Mesenchymal stem cell (in vitro differentiated cells and primary cell): ENCODE results near the gene TFF2.

Source experiments
- DNase-seq: peaks from one replicate; pipeline ENCODE4 v3.0.0-alpha.2; 2013
- H2AFZ ChIP-seq: one replicate; pipeline ENCODE4 v1.6.1; 2013; ENCODE audit warnings: low read depth, mild to moderate bottlenecking, control low read depth, inconsistent platforms, low read length, moderate library complexity
- H2AK5ac ChIP-seq: 2 replicates; pipeline ENCODE4 v1.6.1; 2013; ENCODE audit warnings: low read length, moderate library complexity, mild to moderate bottlenecking, inconsistent platforms; ENCODE audit not compliant: severe bottlenecking
- H2BK120ac ChIP-seq: one replicate; pipeline ENCODE4 v1.6.1; 2013; ENCODE audit warnings: low read depth, mild to moderate bottlenecking, inconsistent platforms, low read length, moderate library complexity
- H2BK12ac ChIP-seq, 2 experiments: one replicate each; pipeline ENCODE4 v1.6.1; 2013; ENCODE audit warnings: inconsistent platforms in 2 of 2, low read length in 2 of 2, mild to moderate bottlenecking in 2 of 2, moderate library complexity in 2 of 2, control low read depth in 1 of 2
- H2BK15ac ChIP-seq: one replicate; pipeline ENCODE4 v1.6.1; 2013; ENCODE audit warnings: mild to moderate bottlenecking, low read depth, inconsistent platforms; ENCODE audit not compliant: poor library complexity, severe bottlenecking
- H2BK5ac ChIP-seq: 2 replicates; pipeline ENCODE4 v1.6.1; 2013; ENCODE audit warnings: low read depth, mild to moderate bottlenecking, low read length, control low read depth, inconsistent platforms; ENCODE audit not compliant: poor library complexity, severe bottlenecking
- H3K14ac ChIP-seq, 2 experiments: one replicate each; pipeline ENCODE4 v1.6.1; 2013; ENCODE audit warnings: inconsistent platforms in 2 of 2, low read length in 2 of 2, control low read depth in 1 of 2, mild to moderate bottlenecking in 1 of 2, moderate library complexity in 1 of 2
- H3K18ac ChIP-seq, 2 experiments: one replicate each; pipeline ENCODE4 v1.6.1; 2013; ENCODE audit warnings: inconsistent platforms in 2 of 2, low read length in 2 of 2, control low read depth in 1 of 2, low read depth in 1 of 2, mild to moderate bottlenecking in 1 of 2
- H3K23ac ChIP-seq, 2 experiments: one replicate each; pipeline ENCODE4 v1.6.1; 2013; ENCODE audit warnings: inconsistent platforms in 2 of 2, low read length in 2 of 2, mild to moderate bottlenecking in 2 of 2, moderate library complexity in 2 of 2, control low read depth in 1 of 2
- H3K27ac ChIP-seq: 2 replicates; pipeline ENCODE4 v1.5.1; 2013; ENCODE audit warnings: mild to moderate bottlenecking, moderate library complexity, low read length, control low read depth, inconsistent platforms; ENCODE audit not compliant: poor library complexity, severe bottlenecking
- H3K27me3 ChIP-seq, 2 experiments: 2 replicates each; pipeline versions ENCODE4 v1.6.1 to v1.7.0; 2013; ENCODE audit warnings: low read length in 2 of 2, mild to moderate bottlenecking in 2 of 2, moderate library complexity in 2 of 2, control low read depth in 1 of 2, inconsistent platforms in 1 of 2; ENCODE audit not compliant: control insufficient read depth in 1 of 2, insufficient read depth in 1 of 2
- H3K36me3 ChIP-seq, 2 experiments: 2 replicates each; pipeline versions ENCODE4 v1.6.1 to v1.7.0; 2013; ENCODE audit warnings: low read length in 2 of 2, control low read depth in 1 of 2, inconsistent platforms in 1 of 2, low read depth in 1 of 2, mild to moderate bottlenecking in 1 of 2; ENCODE audit not compliant: insufficient read depth in 2 of 2, control insufficient read depth in 1 of 2
- H3K4ac ChIP-seq, 2 experiments: one replicate each; pipeline ENCODE4 v1.6.1; 2013; ENCODE audit warnings: inconsistent platforms in 2 of 2, low read length in 2 of 2, mild to moderate bottlenecking in 2 of 2, moderate library complexity in 2 of 2, control low read depth in 1 of 2, low read depth in 1 of 2
- H3K4me1 ChIP-seq: 2 replicates; pipeline ENCODE4 v1.6.1; 2013; ENCODE audit warnings: low read depth, low read length, control low read depth; ENCODE audit not compliant: control insufficient read depth, insufficient read depth
- H3K4me2 ChIP-seq: 2 replicates; pipeline ENCODE4 v1.6.1; 2013; ENCODE audit warnings: low read length, mild to moderate bottlenecking, inconsistent platforms; ENCODE audit not compliant: poor library complexity, severe bottlenecking
- H3K4me3 ChIP-seq, 2 experiments: 2 replicates each; pipeline versions ENCODE4 v1.5.1 to v1.7.0; 2013; ENCODE audit warnings: low read length in 2 of 2, mild to moderate bottlenecking in 2 of 2, control low read depth in 1 of 2, low read depth in 1 of 2; ENCODE audit not compliant: insufficient read depth in 1 of 2
- H3K79me1 ChIP-seq: replicated peaks from 2 replicates; pipeline ENCODE4 v1.6.1; 2013; ENCODE audit warnings: mild to moderate bottlenecking, control low read depth, low read length, inconsistent platforms; ENCODE audit not compliant: poor library complexity, severe bottlenecking
- H3K9ac ChIP-seq: 2 replicates; pipeline ENCODE4 v1.7.0; 2013; ENCODE audit warnings: mild to moderate bottlenecking, low read length, moderate library complexity
- H3K9me3 ChIP-seq: 2 replicates; pipeline ENCODE4 v1.7.0; 2013; ENCODE audit warnings: mild to moderate bottlenecking, low read length; ENCODE audit not compliant: control insufficient read depth
- H4K8ac ChIP-seq: one replicate; pipeline ENCODE4 v1.6.1; 2013; ENCODE audit warnings: inconsistent platforms, mild to moderate bottlenecking, low read length, moderate library complexity
- H4K91ac ChIP-seq: one replicate; pipeline ENCODE4 v1.6.1; 2013; ENCODE audit warnings: mild to moderate bottlenecking, low read length, inconsistent platforms
- WGBS: methylation state at CpG from one replicate; pipeline ENCODE4 v1.1.7; 2013; ENCODE audit warnings: mixed read lengths; 5-methylcytosine and 5-hydroxymethylcytosine counted together

The TFF2 gene

DNA sequence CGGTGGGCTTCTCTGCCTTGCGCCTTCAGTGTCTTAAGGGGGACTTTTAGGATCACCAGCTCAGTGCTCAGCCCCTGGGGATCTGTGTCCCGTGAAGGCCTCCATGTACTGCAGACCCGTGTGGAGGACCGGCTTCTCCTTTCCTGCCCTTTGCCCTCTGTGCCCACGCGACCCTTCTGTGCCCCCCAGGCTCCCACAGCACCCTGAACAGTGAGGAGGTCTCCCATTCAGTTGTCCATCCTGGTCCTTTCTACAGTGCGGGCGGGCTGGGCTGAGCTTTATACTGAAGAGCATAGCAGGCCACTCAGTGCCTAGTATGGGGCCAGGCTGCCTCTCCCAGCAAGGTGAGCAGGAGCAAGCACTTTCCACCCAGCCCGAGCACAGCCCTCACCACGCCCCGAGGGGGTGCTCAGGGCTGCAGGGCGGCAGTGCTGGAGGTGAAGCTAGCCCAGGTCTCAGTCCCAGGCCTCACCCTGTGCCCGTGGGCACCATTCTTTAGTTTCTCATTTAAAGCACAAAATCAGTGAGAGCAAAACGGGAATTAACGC is 23.2 kb upstream of the TFF2 start:
- no peak overlapping the region for H3K23ac ChIP-seq
- no peak overlapping the region for H2BK12ac ChIP-seq
- 83% methylated on average over 16 of the region's 16 CpGs for WGBS
- H3K36me3 ChIP-seq = no peaks in the 10 kb centered on the region
- no peak overlapping the region for H4K91ac ChIP-seq
- no peak overlapping the region for H3K9ac ChIP-seq
- no peak overlapping the region for H2BK5ac ChIP-seq
- no peak overlapping the region for H2BK15ac ChIP-seq
- DNase-seq = no peak
- H3K9me3 ChIP-seq = no peaks in the 10 kb centered on the region
- no peaks in the 10 kb centered on the region for H3K4me1 ChIP-seq
- no peak overlapping the region for H2BK120ac ChIP-seq
- H3K4ac ChIP-seq = no peak overlapping the region
- no peaks in the 10 kb centered on the region for H3K79me1 ChIP-seq
- H3K27ac ChIP-seq = no peak overlapping the region
- no peak overlapping the region for H2AFZ ChIP-seq
- H2AK5ac ChIP-seq = no peak overlapping the region
- no peak overlapping the region for H4K8ac ChIP-seq
- H3K27me3 ChIP-seq = peaks cover 21 to 71% of the 10 kb centered on the region in 2 experiments
- no peak overlapping the region for H3K4me2 ChIP-seq
- no peak overlapping the region for H3K14ac ChIP-seq
- no peak overlapping the region for H3K4me3 ChIP-seq
- H3K18ac ChIP-seq = no peak overlapping the region

GRCh38 chr21:42373196-42373907 is 22.6 kb upstream of the TFF2 start:
- no peak overlapping the region for H3K23ac ChIP-seq

GRCh38 chr21:42370894-42371654 is 20.3 kb upstream of the TFF2 start:
- Histone ChIP-seq H3K4me2 (no peak overlapping the region), H4K91ac (peak overlapping the region; percentile 70), H3K9ac (no peak overlapping the region), H3K23ac (no peak overlapping the region), H2BK120ac (no peak overlapping the region), H2BK15ac (no peak overlapping the region), H4K8ac (no peak overlapping the region), H2BK12ac (no peak overlapping the region), H3K27ac (no peak overlapping the region), H2AFZ (no peak overlapping the region), H3K4me1 (no peaks in the 10 kb centered on the region), H3K4me3 (no peak overlapping the region), H3K27me3 (peaks cover 10 to 48% of the 10 kb centered on the region in 2 experiments), H3K9me3 (no peaks in the 10 kb centered on the region), H3K36me3 (no peaks in the 10 kb centered on the region), H3K79me1 (no peaks in the 10 kb centered on the region), H3K14ac (no peak overlapping the region), H3K18ac (no peak overlapping the region), H3K4ac (no peak overlapping the region), H2AK5ac (no peak overlapping the region), H2BK5ac (no peak overlapping the region)
- no peak for DNase-seq
- WGBS = 77% methylated on average over 18 of the region's 18 CpGs

More at GRCh38 chr21:42373196-42373907, 22.6 kb upstream of the TFF2 start:
- no peak overlapping the region for H3K4me2 ChIP-seq
- no peak overlapping the region for H4K8ac ChIP-seq
- H3K27me3 ChIP-seq = peaks cover 21 to 69% of the 10 kb centered on the region in 2 experiments
- no peak overlapping the region for H2AFZ ChIP-seq
- H2BK5ac ChIP-seq = no peak overlapping the region
- H3K4me3 ChIP-seq = no peak overlapping the region
- no peak overlapping the region for H3K27ac ChIP-seq
- no peak overlapping the region for H2BK120ac ChIP-seq
- H3K14ac ChIP-seq = no peak overlapping the region
- no peak overlapping the region for H4K91ac ChIP-seq
- no peaks in the 10 kb centered on the region for H3K79me1 ChIP-seq
- H2BK12ac ChIP-seq = no peak overlapping the region
- H3K9ac ChIP-seq = no peak overlapping the region
- no peaks in the 10 kb centered on the region for H3K4me1 ChIP-seq
- WGBS = 84% methylated on average over 25 of the region's 25 CpGs
- no peaks in the 10 kb centered on the region for H3K9me3 ChIP-seq
- no peak for DNase-seq
- H3K36me3 ChIP-seq = no peaks in the 10 kb centered on the region
- H2AK5ac ChIP-seq = no peak overlapping the region
- no peak overlapping the region for H2BK15ac ChIP-seq
- no peak overlapping the region for H3K4ac ChIP-seq
- no peak overlapping the region for H3K18ac ChIP-seq

- Histone ChIP-seq H3K27me3 (peaks cover 4 to 45% of the 10 kb centered on the region in 2 experiments), H3K4me3 (no peak overlapping the region), H3K27ac (no peak overlapping the region), H3K4me2 (no peak overlapping the region), H2AK5ac (no peak overlapping the region), H3K18ac (no peak overlapping the region), H3K36me3 (no peaks in the 10 kb centered on the region), H4K8ac (no peak overlapping the region), H3K79me1 (no peaks in the 10 kb centered on the region), H3K9ac (no peak overlapping the region), H2AFZ (no peak overlapping the region), H2BK5ac (no peak overlapping the region), H2BK15ac (no peak overlapping the region), H2BK120ac (no peak overlapping the region), H3K4ac (no peak overlapping the region), H4K91ac (no peak overlapping the region), H2BK12ac (no peak overlapping the region), H3K4me1 (no peaks in the 10 kb centered on the region), H3K23ac (no peak overlapping the region), H3K9me3 (no peaks in the 10 kb centered on the region), H3K14ac (no peak overlapping the region)
- WGBS = 92% methylated on average over 11 of the region's 16 CpGs
- DNase-seq = no peak
These were observed 19.0 kb upstream of the TFF2 start for GRCh38 chr21:42369821-42370220.
